Inflammatory macrophage (primary cell): ENCODE results near the gene RAB3GAP1.
"Not testable (repeated sequence)": the region's sequence is repeated elsewhere in the genome, so short reads cannot be mapped to it uniquely, and the experiment has no call there.

Experiments used
- DNase-seq, 2 donors: peaks; one replicate each; pipeline ENCODE4 v3.0.0-alpha.2; 2020 to 2022

Gene RAB3GAP1

GRCh38 chr2:135055182-135055786, 3.2 kb downstream of the RAB3GAP1 start:
- DNase-seq: no peak

GRCh38 chr2:135056790-135057189, 4.7 kb downstream of the RAB3GAP1 start:
- no peak for DNase-seq

DNA sequence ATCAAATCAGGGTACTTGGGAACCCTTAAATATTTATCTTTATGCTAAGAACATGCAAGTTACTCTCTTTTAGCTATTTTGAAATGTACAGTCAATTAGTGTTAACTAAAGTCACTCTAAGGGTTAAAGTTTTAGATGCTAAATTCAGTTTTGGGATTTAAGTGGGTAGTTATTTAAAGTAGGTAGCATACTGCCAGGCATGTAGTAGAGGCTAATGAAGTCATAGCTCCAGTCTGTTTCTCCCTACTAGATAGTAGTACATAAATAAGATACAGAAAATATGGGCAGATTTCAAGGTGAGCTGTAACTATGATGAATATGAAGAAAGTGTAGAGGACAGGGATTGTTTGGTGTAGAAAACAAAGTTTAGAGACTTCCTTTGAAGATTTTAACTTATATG, 7.5 kb downstream of the RAB3GAP1 start:
- no peak for DNase-seq

- DNase-seq: no peak
Observed at GRCh38 chr2:135063210-135063609, 11.1 kb downstream of the RAB3GAP1 start.

DNA sequence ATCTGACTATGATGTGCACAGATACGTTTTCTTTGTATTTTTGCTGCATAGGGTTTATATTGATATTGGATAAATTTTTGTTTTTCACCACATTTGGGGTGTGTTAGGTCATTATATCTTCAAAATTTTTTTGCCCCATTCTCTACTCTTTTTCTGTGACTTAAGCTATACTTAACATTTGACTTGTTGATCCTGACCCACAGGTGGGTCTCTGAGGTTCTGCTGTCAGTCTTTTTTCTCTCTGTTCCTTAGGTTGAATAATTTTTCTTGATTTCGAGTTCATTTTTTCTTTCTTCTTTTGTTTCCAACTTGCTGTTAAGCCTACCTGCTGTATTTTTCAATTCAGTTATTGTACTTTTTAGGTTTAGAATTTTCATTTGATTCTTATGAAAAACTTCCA, 12.1 kb downstream of the RAB3GAP1 start:
- DNase-seq: no peak

- no peak for DNase-seq
Observed at GRCh38 chr2:135066710-135067109, 14.6 kb downstream of the RAB3GAP1 start.

DNA sequence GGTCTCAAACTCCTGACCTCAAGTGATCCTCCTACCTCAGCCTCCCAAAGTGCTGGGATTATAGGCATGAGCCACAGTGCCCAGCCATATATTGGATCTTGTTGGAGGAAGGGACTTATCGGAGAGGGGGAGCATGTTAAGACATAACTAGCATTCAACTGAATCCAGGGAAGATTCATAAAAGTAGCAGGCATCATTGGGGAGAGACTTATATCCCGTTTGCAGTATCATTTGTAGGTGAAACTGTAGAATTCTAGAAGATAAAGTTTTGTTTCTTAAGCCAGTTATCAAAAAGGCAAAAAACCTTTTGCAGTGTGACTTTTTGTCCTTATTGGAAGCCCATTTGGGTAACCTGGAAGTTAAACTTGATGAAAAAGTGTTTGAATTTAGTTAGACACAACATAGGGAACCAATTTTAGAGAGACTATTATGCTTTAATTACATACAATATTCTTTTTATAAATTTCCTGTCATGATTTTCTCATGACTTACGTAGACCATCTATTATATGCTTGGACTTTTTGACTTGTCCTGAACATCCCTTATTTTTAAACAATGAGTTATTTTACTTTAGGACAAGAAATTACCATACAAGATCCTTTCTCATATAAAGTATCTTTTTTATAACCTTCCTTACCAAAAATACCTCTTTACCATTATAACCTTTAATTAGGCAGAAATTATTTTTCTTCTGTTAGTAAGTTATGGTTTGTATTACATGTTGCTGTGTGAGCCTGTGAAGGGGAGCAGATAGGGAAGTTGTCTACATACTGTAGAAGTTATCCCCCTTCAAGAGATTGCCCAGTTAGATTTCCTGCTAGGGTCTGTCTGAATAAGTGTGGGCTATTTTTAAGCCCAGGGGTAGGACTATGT, 20.3 kb downstream of the RAB3GAP1 start:
- no peak for DNase-seq

DNA sequence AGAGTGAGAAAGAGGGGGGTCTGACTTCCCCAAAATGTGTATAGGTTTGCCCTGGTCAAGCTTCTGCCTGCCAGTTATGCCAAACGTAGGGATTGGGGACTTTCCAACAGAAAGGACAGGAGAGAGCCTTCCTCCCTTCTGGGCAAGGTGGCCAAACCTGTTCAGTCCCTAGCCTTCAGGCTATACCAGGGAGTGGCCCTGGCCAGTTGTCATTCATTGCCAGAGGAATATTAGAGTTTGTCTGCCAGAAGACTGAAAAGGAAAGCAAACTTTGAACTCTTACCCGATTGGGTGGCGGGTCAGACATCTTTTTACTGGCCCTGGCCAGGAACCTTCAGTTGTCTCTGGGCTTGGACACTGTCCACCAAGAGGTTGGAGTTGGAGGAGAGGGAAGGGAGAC, 22.1 kb downstream of the RAB3GAP1 start:
- no peak for DNase-seq

- DNase-seq: no peak
Observed at GRCh38 chr2:135076556-135076955, 24.5 kb downstream of the RAB3GAP1 start.

- no peak for DNase-seq
Observed at GRCh38 chr2:135078417-135078816, 26.3 kb downstream of the RAB3GAP1 start.

GRCh38 chr2:135086222-135086621, 34.1 kb downstream of the RAB3GAP1 start:
- DNase-seq: no peak

DNA sequence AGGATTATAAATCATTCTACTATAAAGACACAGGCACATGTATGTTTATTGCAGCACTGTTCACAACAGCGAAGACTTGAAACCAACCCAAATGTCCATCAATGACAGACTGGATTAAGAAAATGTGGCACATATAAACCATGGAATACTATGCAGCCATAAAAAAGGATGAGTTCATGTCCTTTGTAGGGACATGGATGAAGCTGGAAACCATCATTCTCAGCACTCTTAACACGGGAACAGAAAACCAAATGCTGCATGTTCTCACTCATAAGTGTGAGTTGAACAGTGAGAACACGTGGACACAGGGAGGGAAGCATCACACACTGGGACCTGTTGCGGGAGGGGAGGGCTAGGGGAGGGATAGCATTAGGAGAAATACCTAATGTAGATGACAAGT, 37.5 kb downstream of the RAB3GAP1 start:
- DNase-seq: not testable (repeated sequence)

DNA sequence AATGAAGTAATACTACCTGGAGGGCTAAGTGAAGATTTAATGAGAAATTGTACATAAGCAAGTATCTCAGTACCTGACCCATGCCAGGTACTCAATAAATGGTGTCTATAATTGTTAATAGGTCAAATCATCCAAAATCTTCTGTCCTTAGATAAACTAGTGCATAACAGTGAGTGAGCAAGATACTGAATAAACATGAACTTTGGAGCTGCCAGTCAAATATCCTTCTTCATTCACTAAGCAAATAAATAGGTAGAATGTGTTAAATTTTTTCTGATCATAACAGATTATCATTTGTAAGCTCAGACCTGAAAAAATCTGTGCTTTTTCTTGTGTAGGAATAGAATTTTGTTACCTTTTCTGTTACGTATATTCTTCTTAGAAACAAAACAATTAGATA, 39.6 kb downstream of the RAB3GAP1 start:
- DNase-seq: no peak

- no peak for DNase-seq
Observed at GRCh38 chr2:135093193-135093592, 41.1 kb downstream of the RAB3GAP1 start.

DNA sequence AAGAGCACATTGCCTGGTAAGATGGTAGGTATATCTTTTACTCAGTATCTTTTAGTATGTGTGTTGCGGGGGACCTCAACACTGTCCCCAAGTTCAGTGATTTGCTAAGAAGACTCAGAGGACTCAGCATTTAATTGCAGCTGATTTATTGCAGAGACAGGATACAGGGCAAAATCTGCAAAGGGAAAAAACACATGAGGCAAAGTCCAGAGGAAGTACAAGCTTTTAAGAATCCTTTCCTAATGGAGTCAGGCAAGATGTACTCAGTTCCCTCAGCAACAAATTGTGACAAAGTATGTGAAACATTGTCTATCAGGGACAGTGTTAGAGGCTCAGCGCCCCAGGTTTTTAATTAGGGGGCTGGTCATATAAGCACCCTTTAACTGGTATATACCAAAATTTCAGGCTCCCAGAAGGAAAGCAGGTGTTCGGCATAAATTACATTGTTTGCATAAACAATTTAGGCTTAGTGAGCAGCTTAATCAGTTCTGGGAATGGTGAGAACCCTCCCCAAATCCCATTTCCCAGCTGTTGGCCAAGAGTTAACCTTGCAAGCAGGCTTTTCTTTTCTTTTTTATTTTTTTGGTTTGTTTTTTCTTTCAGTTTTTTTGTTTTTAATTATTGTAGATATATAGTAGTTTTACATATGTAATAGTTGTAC, 41.7 kb downstream of the RAB3GAP1 start:
- DNase-seq: no peak

DNA sequence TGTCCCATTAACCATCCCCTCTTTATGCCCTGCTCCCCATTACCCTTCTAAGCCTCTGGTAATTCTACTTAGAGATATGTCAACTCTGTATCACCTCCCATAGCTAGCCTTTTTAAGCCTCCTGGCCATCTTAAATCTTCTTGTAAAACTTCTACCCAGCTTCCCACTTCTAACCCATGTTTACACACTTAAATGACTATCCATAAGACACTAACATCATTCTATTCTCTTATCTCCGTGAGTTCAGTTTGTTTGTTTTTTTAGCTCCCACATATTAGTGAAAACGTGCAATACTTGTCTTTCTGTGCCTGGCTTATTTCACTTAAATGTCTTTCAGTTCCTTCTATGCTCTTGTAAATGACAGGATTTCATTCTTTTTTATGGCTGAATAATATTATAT, 42.4 kb downstream of the RAB3GAP1 start:
- no peak for DNase-seq

- DNase-seq: no peak
Observed at GRCh38 chr2:135095591-135095990, 43.5 kb downstream of the RAB3GAP1 start.

- DNase-seq: no peak
Observed at GRCh38 chr2:135096665-135097446, 44.8 kb downstream of the RAB3GAP1 start.

DNA sequence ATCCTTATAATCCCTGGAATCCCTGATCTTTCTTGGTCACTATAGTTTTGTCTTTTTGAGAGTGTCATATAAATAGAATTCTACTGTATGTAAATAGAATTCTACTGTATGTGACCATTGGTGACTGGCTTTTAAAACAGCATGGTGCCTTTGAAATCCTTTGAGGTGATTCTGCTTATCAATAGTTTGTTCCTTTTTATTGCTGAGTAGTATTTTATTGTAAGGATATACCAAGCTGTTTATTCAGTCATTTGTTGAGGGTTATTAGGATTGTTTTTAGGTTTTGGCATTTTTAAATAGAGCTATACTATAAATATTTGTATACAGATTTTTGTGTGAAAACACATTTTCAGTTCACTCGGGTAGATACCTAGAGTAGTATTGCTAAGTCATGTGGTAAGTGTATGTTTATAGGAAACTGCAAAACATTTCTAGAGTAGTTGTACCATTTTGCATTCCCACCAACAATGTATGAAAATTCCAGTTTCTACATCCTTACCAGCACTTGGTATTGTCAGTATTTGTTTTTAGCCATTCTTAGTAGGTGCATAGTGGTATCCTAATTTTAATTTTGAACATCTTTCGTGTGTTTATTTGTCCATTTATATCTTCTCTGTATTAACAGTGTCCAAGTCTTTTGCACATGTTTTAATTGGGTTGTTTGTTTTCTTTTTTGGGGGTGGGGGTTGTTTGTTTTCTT, 45.6 kb downstream of the RAB3GAP1 start:
- DNase-seq: no peak

GRCh38 chr2:135099802-135100483, 47.9 kb downstream of the RAB3GAP1 start:
- DNase-seq: no peak

GRCh38 chr2:135103843-135104242, 51.8 kb downstream of the RAB3GAP1 start:
- DNase-seq: no peak
